22Rv1 (cell line): ENCODE results near the gene PRELID2.

ENCODE experiments used
- CTCF ChIP-seq: fragments of 450-650 bp; IDR thresholded peaks from 2 replicates; pipeline ENCODE4 v1.5.1; 2017; ENCODE audit warnings: mild to moderate bottlenecking
- ZFX ChIP-seq: fragments of 450-650 bp; IDR thresholded peaks from 2 replicates; pipeline ENCODE4 v1.6.1; 2017; ENCODE audit warnings: antibody characterized with exemption, borderline replicate concordance

- TF ChIP-seq CTCF, result no peak
- TF ChIP-seq ZFX, result no peak
These were observed 59.7 kb downstream of the PRELID2 start for GRCh38 chr5:145775411-145775810.
